Activated T-cell treated with anti-CD3 and anti-CD28 coated beads for 4 hours (primary cell): ENCODE results near the gene RAB3GAP1.
"Not testable (repeated sequence)": the region's sequence is repeated elsewhere in the genome, so short reads cannot be mapped to it uniquely, and the experiment has no call there.

Source experiments
- DNase-seq: peaks from one replicate; pipeline ENCODE4 v3.0.0-alpha.2; 2020

The RAB3GAP1 gene

DNA sequence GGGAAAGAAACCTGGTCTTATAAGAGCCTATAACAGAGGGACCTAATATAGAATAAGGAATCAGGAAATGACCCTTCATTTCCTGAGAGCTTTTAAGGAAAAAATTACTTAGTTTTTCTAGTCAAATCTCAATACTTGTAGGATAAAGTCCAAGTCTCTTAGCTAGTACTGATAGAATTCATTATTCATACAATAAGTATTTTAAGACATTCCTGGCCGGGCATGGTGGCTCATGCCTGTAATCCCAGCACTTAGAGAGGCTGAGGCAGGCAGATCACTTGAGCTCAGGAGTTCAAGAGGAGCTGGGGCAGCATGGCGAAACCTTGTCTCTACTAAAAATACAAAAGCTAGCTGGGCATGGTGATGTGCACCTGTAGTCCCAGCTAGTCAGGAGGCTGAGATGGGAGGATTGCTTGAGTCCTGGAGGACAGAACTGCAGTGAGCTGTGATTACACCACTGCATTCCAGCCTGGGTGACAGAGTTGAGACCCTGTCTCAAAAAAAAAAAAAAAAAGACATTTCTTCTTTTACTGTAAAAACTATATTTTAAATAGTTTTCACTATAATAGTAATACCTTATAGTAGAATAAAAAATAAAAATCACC lies 3.2 kb downstream of the RAB3GAP1 start:
- DNase-seq = no peak

DNA sequence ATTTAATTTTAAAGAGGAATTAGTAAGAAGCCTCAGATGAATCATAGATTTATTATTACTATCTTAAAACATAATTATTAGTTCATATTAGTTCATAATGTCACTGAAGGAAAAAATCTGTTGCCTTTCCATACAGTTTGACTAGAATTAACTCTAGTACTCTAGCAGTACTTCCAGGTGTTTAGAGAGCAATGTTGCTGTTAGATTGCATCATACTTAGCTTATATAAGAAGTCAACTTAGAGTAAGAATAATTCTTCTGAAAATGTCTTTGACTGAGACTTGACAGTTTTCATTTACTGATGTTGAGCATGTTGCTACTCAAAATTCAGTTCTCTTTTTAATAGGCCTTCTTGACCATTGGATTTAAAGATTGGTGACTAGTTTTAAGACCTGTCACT lies 4.7 kb downstream of the RAB3GAP1 start:
- no peak for DNase-seq

DNA sequence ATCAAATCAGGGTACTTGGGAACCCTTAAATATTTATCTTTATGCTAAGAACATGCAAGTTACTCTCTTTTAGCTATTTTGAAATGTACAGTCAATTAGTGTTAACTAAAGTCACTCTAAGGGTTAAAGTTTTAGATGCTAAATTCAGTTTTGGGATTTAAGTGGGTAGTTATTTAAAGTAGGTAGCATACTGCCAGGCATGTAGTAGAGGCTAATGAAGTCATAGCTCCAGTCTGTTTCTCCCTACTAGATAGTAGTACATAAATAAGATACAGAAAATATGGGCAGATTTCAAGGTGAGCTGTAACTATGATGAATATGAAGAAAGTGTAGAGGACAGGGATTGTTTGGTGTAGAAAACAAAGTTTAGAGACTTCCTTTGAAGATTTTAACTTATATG lies 7.5 kb downstream of the RAB3GAP1 start:
- DNase-seq = no peak

DNA sequence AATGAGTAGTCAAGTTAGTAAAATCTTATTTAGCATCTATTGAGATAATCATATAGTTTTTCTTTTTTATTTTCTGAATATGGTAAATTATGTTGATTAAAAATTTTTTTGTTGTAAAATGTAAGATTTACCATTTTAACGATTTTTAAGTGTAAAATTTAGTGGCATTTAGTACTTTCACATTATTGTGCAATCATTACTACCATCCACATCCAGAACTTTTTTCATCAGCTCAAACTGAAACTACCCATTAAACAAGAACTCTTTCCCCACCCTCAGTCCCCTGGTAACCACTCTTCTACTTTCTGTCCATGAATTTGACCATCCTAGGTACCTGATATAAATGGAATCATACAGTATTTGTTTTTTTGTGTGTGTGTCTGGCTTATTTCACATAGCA lies 11.1 kb downstream of the RAB3GAP1 start:
- no peak for DNase-seq

DNA sequence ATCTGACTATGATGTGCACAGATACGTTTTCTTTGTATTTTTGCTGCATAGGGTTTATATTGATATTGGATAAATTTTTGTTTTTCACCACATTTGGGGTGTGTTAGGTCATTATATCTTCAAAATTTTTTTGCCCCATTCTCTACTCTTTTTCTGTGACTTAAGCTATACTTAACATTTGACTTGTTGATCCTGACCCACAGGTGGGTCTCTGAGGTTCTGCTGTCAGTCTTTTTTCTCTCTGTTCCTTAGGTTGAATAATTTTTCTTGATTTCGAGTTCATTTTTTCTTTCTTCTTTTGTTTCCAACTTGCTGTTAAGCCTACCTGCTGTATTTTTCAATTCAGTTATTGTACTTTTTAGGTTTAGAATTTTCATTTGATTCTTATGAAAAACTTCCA lies 12.1 kb downstream of the RAB3GAP1 start:
- DNase-seq = no peak

DNA sequence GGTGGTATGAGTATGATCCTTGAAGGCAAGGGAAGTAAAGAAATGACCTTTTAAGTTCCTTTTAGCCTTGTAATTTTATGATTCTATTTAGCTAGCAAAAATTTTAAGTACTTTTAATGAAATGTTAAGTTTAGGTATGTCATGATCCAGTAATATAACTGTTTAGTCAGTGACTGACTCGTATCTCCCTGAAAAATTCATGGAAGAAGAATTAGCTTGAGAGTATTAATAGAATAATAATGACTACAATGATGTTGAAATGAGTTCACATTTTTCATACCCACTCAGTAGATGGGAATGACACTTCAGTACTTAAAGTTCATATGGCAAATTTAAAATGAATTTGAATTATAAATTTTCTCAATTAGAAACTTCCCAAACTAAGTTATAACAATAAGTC lies 14.6 kb downstream of the RAB3GAP1 start:
- no peak for DNase-seq

DNA sequence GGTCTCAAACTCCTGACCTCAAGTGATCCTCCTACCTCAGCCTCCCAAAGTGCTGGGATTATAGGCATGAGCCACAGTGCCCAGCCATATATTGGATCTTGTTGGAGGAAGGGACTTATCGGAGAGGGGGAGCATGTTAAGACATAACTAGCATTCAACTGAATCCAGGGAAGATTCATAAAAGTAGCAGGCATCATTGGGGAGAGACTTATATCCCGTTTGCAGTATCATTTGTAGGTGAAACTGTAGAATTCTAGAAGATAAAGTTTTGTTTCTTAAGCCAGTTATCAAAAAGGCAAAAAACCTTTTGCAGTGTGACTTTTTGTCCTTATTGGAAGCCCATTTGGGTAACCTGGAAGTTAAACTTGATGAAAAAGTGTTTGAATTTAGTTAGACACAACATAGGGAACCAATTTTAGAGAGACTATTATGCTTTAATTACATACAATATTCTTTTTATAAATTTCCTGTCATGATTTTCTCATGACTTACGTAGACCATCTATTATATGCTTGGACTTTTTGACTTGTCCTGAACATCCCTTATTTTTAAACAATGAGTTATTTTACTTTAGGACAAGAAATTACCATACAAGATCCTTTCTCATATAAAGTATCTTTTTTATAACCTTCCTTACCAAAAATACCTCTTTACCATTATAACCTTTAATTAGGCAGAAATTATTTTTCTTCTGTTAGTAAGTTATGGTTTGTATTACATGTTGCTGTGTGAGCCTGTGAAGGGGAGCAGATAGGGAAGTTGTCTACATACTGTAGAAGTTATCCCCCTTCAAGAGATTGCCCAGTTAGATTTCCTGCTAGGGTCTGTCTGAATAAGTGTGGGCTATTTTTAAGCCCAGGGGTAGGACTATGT lies 20.3 kb downstream of the RAB3GAP1 start:
- DNase-seq = no peak

DNA sequence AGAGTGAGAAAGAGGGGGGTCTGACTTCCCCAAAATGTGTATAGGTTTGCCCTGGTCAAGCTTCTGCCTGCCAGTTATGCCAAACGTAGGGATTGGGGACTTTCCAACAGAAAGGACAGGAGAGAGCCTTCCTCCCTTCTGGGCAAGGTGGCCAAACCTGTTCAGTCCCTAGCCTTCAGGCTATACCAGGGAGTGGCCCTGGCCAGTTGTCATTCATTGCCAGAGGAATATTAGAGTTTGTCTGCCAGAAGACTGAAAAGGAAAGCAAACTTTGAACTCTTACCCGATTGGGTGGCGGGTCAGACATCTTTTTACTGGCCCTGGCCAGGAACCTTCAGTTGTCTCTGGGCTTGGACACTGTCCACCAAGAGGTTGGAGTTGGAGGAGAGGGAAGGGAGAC lies 22.1 kb downstream of the RAB3GAP1 start:
- no peak for DNase-seq

DNA sequence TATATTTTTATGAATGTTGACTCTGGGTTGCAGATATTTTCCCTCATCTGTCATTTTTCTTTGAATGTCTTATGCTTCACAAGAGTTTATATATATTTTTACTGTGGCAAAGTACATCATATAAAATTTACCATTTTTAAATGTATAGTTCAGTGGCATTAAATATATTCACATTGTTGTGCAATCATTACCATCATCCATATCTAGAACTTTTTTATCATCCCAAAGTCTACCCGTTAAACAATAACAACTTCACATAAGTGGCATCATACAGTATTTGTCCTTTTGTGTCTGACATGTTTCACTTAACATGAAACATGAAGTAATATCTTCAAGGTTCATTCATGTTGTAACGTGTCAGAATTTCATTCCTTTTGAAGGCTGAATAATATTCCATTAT lies 24.5 kb downstream of the RAB3GAP1 start:
- DNase-seq = no peak

DNA sequence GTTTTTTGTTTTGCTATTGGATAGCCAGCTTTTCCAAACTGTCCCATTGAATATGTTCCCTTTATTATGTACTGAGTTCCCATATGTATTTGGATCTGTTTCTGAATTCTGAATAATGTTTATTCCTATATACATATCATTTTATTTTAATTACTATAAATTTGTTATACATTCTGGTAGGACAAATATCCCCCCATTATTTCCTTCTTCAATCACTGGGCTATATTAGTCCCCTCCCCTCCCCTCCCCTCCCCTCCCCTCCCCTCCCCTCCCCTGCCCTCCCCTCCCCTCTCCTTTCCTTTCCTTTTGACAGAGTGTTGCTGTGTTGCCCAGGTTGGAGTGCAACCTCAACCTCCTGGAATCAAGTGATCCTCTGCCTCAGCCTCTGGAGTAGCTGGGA lies 26.3 kb downstream of the RAB3GAP1 start:
- no peak for DNase-seq

DNA sequence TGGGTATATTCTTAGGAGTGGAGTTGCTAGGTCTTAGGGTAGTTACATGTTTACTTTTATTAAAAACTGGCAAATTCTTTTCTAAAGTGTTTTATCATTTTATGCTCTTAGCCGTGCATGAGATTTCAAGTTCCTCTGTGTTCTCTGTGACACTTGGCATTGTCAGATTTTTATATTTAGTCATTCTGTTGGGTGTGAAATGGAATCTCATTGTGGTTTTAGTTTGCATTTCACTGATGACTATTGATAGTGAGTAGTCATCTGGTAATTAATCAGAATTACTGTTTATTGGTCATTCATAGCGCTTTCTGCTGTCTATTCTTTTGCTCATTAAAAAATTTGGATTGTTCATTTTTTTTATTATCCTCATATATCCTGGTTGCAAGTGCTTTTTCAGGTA lies 34.1 kb downstream of the RAB3GAP1 start:
- DNase-seq = no peak

DNA sequence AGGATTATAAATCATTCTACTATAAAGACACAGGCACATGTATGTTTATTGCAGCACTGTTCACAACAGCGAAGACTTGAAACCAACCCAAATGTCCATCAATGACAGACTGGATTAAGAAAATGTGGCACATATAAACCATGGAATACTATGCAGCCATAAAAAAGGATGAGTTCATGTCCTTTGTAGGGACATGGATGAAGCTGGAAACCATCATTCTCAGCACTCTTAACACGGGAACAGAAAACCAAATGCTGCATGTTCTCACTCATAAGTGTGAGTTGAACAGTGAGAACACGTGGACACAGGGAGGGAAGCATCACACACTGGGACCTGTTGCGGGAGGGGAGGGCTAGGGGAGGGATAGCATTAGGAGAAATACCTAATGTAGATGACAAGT lies 37.5 kb downstream of the RAB3GAP1 start:
- DNase-seq = not testable (repeated sequence)

DNA sequence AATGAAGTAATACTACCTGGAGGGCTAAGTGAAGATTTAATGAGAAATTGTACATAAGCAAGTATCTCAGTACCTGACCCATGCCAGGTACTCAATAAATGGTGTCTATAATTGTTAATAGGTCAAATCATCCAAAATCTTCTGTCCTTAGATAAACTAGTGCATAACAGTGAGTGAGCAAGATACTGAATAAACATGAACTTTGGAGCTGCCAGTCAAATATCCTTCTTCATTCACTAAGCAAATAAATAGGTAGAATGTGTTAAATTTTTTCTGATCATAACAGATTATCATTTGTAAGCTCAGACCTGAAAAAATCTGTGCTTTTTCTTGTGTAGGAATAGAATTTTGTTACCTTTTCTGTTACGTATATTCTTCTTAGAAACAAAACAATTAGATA lies 39.6 kb downstream of the RAB3GAP1 start:
- DNase-seq = no peak

DNA sequence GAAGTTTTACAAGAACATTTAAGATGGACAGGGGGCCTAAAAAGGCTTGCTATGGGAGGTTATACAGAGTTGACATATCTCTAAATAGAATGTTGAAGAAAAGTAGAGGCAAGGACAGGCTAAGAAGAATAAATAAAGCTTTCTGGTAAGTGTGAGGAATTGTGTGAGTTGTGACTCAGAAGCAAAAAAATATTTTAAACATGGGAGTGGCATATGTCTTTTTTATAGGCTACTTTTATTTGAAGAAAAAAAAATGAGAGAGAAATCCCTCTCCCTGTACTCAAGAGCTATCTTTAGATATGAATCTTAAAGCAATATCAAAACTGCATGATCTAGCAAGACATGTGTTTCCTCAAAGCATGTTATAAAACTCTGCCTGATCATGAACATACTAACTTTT lies 41.1 kb downstream of the RAB3GAP1 start:
- no peak for DNase-seq

DNA sequence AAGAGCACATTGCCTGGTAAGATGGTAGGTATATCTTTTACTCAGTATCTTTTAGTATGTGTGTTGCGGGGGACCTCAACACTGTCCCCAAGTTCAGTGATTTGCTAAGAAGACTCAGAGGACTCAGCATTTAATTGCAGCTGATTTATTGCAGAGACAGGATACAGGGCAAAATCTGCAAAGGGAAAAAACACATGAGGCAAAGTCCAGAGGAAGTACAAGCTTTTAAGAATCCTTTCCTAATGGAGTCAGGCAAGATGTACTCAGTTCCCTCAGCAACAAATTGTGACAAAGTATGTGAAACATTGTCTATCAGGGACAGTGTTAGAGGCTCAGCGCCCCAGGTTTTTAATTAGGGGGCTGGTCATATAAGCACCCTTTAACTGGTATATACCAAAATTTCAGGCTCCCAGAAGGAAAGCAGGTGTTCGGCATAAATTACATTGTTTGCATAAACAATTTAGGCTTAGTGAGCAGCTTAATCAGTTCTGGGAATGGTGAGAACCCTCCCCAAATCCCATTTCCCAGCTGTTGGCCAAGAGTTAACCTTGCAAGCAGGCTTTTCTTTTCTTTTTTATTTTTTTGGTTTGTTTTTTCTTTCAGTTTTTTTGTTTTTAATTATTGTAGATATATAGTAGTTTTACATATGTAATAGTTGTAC lies 41.7 kb downstream of the RAB3GAP1 start:
- DNase-seq = no peak

DNA sequence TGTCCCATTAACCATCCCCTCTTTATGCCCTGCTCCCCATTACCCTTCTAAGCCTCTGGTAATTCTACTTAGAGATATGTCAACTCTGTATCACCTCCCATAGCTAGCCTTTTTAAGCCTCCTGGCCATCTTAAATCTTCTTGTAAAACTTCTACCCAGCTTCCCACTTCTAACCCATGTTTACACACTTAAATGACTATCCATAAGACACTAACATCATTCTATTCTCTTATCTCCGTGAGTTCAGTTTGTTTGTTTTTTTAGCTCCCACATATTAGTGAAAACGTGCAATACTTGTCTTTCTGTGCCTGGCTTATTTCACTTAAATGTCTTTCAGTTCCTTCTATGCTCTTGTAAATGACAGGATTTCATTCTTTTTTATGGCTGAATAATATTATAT lies 42.4 kb downstream of the RAB3GAP1 start:
- DNase-seq = no peak

DNA sequence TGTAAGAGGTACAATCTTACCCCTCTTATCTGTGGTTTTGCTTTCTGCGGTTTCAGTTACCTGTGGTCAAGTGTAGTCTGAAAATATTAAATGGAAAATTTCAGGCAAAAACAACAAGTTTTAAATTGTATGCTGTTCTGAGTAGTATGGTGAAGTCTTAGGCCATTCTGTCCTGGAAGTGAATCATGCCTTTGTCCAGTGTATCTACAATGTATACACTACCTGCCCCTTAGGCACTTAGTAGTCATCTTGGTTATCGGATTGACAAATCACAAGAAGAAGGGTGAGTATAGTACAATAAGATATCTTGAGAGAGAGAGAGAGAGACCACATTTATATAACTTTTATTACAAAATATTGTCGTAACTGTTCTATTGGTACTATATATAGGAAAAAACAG lies 43.5 kb downstream of the RAB3GAP1 start:
- no peak for DNase-seq

DNA sequence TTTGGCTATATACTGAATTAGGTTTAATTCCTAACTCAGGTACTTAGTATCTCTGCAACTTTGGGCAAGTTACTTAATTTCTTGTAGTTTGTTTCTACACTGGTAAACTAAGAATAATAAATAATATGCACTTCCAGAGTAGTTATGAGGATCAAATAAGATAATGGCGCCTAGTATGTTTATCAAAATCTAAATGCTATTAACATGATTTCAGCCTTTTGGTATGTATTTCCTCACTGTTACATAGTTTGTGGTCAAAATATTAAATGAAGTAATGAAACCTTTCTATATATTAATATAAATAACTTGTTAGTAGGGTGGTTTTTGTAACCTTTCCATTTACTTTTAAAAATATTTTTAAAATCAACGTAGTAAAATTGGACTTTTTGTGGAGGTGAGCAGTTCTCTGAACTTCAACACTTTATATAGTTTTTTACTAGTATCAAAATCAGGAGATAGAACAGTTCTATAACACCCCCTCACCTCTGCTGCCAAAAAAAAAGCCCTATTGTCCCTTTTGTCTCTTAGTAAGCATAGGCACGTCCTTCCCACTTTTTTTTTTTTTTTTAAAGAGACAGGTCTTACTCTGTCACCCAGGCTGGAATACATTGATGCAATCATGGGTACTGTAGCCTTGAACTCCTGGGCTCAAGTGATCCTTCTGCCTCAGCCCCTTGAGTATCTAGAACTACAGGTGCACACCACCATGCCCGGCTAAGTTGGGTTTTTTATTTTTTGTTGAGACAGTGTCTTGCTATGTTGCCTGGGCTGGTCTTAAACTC lies 44.8 kb downstream of the RAB3GAP1 start:
- no peak for DNase-seq

DNA sequence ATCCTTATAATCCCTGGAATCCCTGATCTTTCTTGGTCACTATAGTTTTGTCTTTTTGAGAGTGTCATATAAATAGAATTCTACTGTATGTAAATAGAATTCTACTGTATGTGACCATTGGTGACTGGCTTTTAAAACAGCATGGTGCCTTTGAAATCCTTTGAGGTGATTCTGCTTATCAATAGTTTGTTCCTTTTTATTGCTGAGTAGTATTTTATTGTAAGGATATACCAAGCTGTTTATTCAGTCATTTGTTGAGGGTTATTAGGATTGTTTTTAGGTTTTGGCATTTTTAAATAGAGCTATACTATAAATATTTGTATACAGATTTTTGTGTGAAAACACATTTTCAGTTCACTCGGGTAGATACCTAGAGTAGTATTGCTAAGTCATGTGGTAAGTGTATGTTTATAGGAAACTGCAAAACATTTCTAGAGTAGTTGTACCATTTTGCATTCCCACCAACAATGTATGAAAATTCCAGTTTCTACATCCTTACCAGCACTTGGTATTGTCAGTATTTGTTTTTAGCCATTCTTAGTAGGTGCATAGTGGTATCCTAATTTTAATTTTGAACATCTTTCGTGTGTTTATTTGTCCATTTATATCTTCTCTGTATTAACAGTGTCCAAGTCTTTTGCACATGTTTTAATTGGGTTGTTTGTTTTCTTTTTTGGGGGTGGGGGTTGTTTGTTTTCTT lies 45.6 kb downstream of the RAB3GAP1 start:
- no peak for DNase-seq

DNA sequence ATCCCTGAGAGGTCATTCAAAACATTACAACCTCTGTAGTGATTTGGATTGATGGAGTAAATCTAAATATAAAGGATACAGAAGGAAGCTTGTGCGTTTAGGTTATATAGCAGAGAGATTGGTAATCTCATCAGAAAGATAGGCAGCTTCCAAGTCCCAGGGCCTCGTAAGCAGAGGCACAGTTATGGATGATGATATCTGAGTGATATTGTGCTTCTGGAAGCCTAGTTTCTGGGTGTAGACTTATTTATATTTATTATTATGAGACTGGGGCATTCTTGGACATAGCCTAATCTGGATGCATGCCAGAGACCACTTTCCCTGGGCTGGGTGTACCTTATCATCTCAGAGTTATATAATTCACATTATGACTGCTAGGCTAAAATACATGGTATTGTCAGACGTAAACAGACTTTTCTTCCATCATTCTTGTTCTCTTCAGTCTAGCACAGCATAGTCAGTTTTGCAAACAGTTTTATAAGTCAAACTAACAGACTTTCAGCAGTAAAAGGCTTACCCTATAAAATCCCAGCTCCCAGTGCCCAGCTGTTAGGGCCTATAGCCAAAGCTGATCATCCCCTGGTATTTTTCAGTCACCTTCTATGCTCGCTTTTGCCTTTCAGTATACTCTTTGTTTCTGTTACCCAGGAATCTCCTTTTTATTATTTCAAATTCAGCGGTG lies 47.9 kb downstream of the RAB3GAP1 start:
- no peak for DNase-seq

DNA sequence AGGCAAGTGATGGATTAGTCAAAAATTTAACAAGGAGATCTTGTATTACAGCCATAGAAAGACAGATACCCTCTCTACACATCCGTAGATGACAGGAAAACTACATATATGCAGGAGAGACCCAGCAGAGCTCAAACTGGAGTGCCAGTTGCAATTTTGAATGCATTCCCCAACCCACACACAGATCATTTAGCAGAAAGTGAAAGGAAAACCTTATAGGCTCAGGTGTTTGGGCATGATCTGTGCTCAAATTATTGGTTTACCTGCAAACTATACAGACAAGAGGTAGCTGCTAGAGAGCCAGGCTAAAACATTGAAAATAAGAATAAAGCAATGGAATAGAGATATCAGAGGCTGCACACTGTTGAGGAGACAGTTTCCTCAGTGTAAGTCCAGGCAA lies 51.8 kb downstream of the RAB3GAP1 start:
- no peak for DNase-seq
